BLaER1 (cell line): ENCODE measurements around the gene ZNF217.
A peak's percentile ranks its signal among the peaks of the same experiment; 100 is the strongest.
"Not testable (repeated sequence)": the region's sequence is repeated elsewhere in the genome, so short reads cannot be mapped to it uniquely, and the experiment has no call there.

ENCODE experiments used
- H3K27ac ChIP-seq: shearing (Covaris generic); formaldehyde crosslinking; 2 replicates; pipeline ENCODE4 v1.8.1; 2022
- H3K27me3 ChIP-seq: shearing (Covaris generic); formaldehyde crosslinking; 2 replicates; pipeline ENCODE4 v1.8.1; 2022
- H3K36me3 ChIP-seq: shearing (Covaris generic); formaldehyde crosslinking; 2 replicates; pipeline ENCODE4 v1.8.1; 2022
- H3K4me1 ChIP-seq: shearing (Covaris generic); formaldehyde crosslinking; 2 replicates; pipeline ENCODE4 v1.8.1; 2022
- H3K4me2 ChIP-seq: shearing (Covaris generic); formaldehyde crosslinking; 2 replicates; pipeline ENCODE4 v1.8.1; 2022
- H3K4me3 ChIP-seq: shearing (Covaris generic); formaldehyde crosslinking; 2 replicates; pipeline ENCODE4 v1.8.1; 2022
- H3K9ac ChIP-seq: shearing (Covaris generic); formaldehyde crosslinking; 2 replicates; pipeline ENCODE4 v1.8.1; 2022
- H3K9me3 ChIP-seq: shearing (Covaris generic); formaldehyde crosslinking; 2 replicates; pipeline ENCODE4 v1.8.1; 2022
- H4K20me1 ChIP-seq: shearing (Covaris generic); formaldehyde crosslinking; 2 replicates; pipeline ENCODE4 v1.8.1; 2022
- Cebpa-rat ChIP-seq: shearing (Covaris generic); IDR thresholded peaks from 2 replicates; pipeline ENCODE4 v1.8.1; 2022

Gene ZNF217

GRCh38 chr20:53622247-53623133 lies 28.9 kb upstream of the ZNF217 start:
- Histone ChIP-seq H3K27me3 (no peaks in the 10 kb centered on the region), H3K4me2 (peak overlapping the region; percentile 80), H3K4me3 (peak overlapping the region; percentile 49; the same call in 1 of the 2 replicates), H3K27ac (peak overlapping the region; percentile 89), H3K36me3 (no peaks in the 10 kb centered on the region), H3K9ac (peak overlapping the region; percentile 62), H3K4me1 (peaks cover 55% of the 10 kb centered on the region), H4K20me1 (no peaks in the 10 kb centered on the region), H3K9me3 (no peaks in the 10 kb centered on the region)
- no peak for TF ChIP-seq Cebpa-rat

- H3K4me2 ChIP-seq, result peak overlapping the region; percentile 80
- H3K4me3 ChIP-seq, result no peak overlapping the region
- H4K20me1 ChIP-seq, result no peaks in the 10 kb centered on the region
- H3K9me3 ChIP-seq, result no peaks in the 10 kb centered on the region
- H3K4me1 ChIP-seq, result peaks cover 54% of the 10 kb centered on the region
- peak overlapping the region; percentile 89 for H3K27ac ChIP-seq
- H3K27me3 ChIP-seq, result no peaks in the 10 kb centered on the region
- TF ChIP-seq Cebpa-rat, result no peak
- H3K9ac ChIP-seq, result peak overlapping the region; percentile 62
- no peaks in the 10 kb centered on the region for H3K36me3 ChIP-seq
These were observed 28.0 kb upstream of the ZNF217 start for GRCh38 chr20:53621482-53622246.

GRCh38 chr20:53618490-53619000 lies 24.9 kb upstream of the ZNF217 start:
- H4K20me1 ChIP-seq, H3K9ac ChIP-seq, H3K27me3 ChIP-seq, H3K9me3 ChIP-seq, H3K4me2 ChIP-seq, H3K4me3 ChIP-seq, H3K27ac ChIP-seq, H3K36me3 ChIP-seq: not testable (repeated sequence)
- peaks cover 46% of the 10 kb centered on the region for H3K4me1 ChIP-seq

- Histone ChIP-seq H3K4me2 (no peak overlapping the region), H3K9me3 (no peaks in the 10 kb centered on the region), H4K20me1 (no peaks in the 10 kb centered on the region), H3K36me3 (no peaks in the 10 kb centered on the region), H3K9ac (no peak overlapping the region), H3K27ac (no peak overlapping the region), H3K27me3 (no peaks in the 10 kb centered on the region), H3K4me1 (peaks cover 41% of the 10 kb centered on the region), H3K4me3 (no peak overlapping the region)
- TF ChIP-seq Cebpa-rat, result no peak
These were observed 24.3 kb upstream of the ZNF217 start for GRCh38 chr20:53617791-53618489.

- peaks cover 33% of the 10 kb centered on the region for H3K4me1 ChIP-seq
- H3K9me3 ChIP-seq, H3K4me3 ChIP-seq, H3K9ac ChIP-seq, H3K27me3 ChIP-seq, H3K4me2 ChIP-seq, H3K36me3 ChIP-seq, H3K27ac ChIP-seq, H4K20me1 ChIP-seq: not testable (repeated sequence)
These were observed 22.9 kb upstream of the ZNF217 start for GRCh38 chr20:53616489-53616888.

- Histone ChIP-seq H3K27ac (no peak overlapping the region), H3K27me3 (no peaks in the 10 kb centered on the region), H3K36me3 (no peaks in the 10 kb centered on the region), H4K20me1 (no peaks in the 10 kb centered on the region), H3K9ac (no peak overlapping the region), H3K4me1 (peaks cover 31% of the 10 kb centered on the region), H3K9me3 (peaks cover under 1% of the 10 kb centered on the region; the same call in 1 of the 2 replicates), H3K4me2 (no peak overlapping the region), H3K4me3 (no peak overlapping the region)
- TF ChIP-seq Cebpa-rat, result no peak
These were observed 20.1 kb upstream of the ZNF217 start for GRCh38 chr20:53613748-53614147.

- H3K36me3 ChIP-seq, H3K4me3 ChIP-seq, H3K9me3 ChIP-seq, H3K27me3 ChIP-seq, H4K20me1 ChIP-seq, H3K27ac ChIP-seq, H3K9ac ChIP-seq: not testable (repeated sequence)
- peak overlapping the region; percentile 73; the same call in 1 of the 2 replicates for H3K4me2 ChIP-seq
- peaks cover 38% of the 10 kb centered on the region for H3K4me1 ChIP-seq
These were observed 18.6 kb upstream of the ZNF217 start for GRCh38 chr20:53612289-53612688.

- peak overlapping the region; percentile 73 for H3K4me2 ChIP-seq
- no peak for TF ChIP-seq Cebpa-rat
These were observed 17.8 kb upstream of the ZNF217 start for GRCh38 chr20:53611449-53611894.

GRCh38 chr20:53609491-53610445 lies 16.1 kb upstream of the ZNF217 start:
- Histone ChIP-seq H3K9me3 (peaks cover 10% of the 10 kb centered on the region; the same call in 1 of the 2 replicates), H3K4me3 (peak overlapping the region; percentile 60), H4K20me1 (no peaks in the 10 kb centered on the region), H3K4me1 (peaks cover 38% of the 10 kb centered on the region), H3K27me3 (no peaks in the 10 kb centered on the region), H3K9ac (peak overlapping the region; percentile 76), H3K36me3 (no peaks in the 10 kb centered on the region), H3K27ac (peak overlapping the region; percentile 90), H3K4me2 (peak overlapping the region; percentile 74)
- TF ChIP-seq Cebpa-rat, result no peak

More at GRCh38 chr20:53611449-53611894, 17.8 kb upstream of the ZNF217 start:
- no peaks in the 10 kb centered on the region for H3K27me3 ChIP-seq
- H3K4me3 ChIP-seq, result no peak overlapping the region
- H3K9me3 ChIP-seq, result peaks cover 10% of the 10 kb centered on the region; the same call in 1 of the 2 replicates
- H4K20me1 ChIP-seq, result no peaks in the 10 kb centered on the region
- peak overlapping the region; percentile 53 for H3K9ac ChIP-seq
- H3K36me3 ChIP-seq, result no peaks in the 10 kb centered on the region
- H3K4me1 ChIP-seq, result peaks cover 38% of the 10 kb centered on the region
- H3K27ac ChIP-seq, result peak overlapping the region; percentile 56
